Astrocyte (in vitro differentiated cells and primary cell): Measurements from ENCODE around the gene KRT78. TPM values are rescaled to one million over a fixed set of nuclear protein-coding genes. Genes with fewer than 3 reads are reported as not detected.

Source experiments
- DNase-seq: peaks from one replicate; pipeline ENCODE4 v3.0.0-alpha.2; 2010; ENCODE audit warnings: low read depth
- FAIRE-seq: peaks from 2 replicates; lab custom pipeline; 2011; peaks lifted over from hg19 to GRCh38; lab: Jason Lieb, UNC
- H2AFZ ChIP-seq: 2 replicates; pipeline ENCODE4 v1.6.0; 2012; ENCODE audit warnings: low read depth, low read length, inconsistent platforms
- H3K27ac ChIP-seq: 2 replicates; pipeline ENCODE4 v1.5.1; 2011; ENCODE audit warnings: low read depth, low read length, inconsistent platforms
- H3K27me3 ChIP-seq: 2 replicates; pipeline ENCODE4 v1.6.0; 2011; ENCODE audit warnings: low read length, inconsistent platforms; ENCODE audit not compliant: insufficient read depth
- H3K36me3 ChIP-seq: 2 replicates; pipeline ENCODE4 v1.5.1; 2011; ENCODE audit warnings: low read length, inconsistent platforms; ENCODE audit not compliant: insufficient read depth
- H3K4me1 ChIP-seq: 2 replicates; pipeline ENCODE4 v1.5.1; 2011; ENCODE audit warnings: low read length, inconsistent platforms; ENCODE audit not compliant: insufficient read depth
- H3K4me2 ChIP-seq: 2 replicates; pipeline ENCODE4 v1.6.0; 2012; ENCODE audit warnings: low read length, inconsistent platforms
- H3K4me3 ChIP-seq: 2 replicates; pipeline ENCODE4 v1.5.1; 2011; ENCODE audit warnings: low read depth, mild to moderate bottlenecking, low read length, inconsistent platforms; ENCODE audit not compliant: insufficient read depth
- H3K79me2 ChIP-seq: 2 replicates; pipeline ENCODE4 v1.6.0; 2012; ENCODE audit warnings: mild to moderate bottlenecking, low read length, inconsistent platforms; ENCODE audit not compliant: insufficient read depth
- H3K9ac ChIP-seq: 2 replicates; pipeline ENCODE4 v1.6.0; 2012; ENCODE audit warnings: mild to moderate bottlenecking, low read length, inconsistent platforms
- H3K9me3 ChIP-seq: 2 replicates; pipeline ENCODE4 v1.5.1; 2012; ENCODE audit warnings: low read depth, mild to moderate bottlenecking, low read length, inconsistent platforms; ENCODE audit not compliant: insufficient read depth
- H4K20me1 ChIP-seq: 2 replicates; pipeline ENCODE4 v1.6.0; 2012; ENCODE audit warnings: low read length, inconsistent platforms; ENCODE audit not compliant: insufficient read depth
- H3K27ac Mint-ChIP-seq: one replicate; pipeline ENCODE4 v1.8.0; 2021; ENCODE audit warnings: mild to moderate bottlenecking, mixed read lengths; ENCODE audit not compliant: unreplicated experiment
- H3K27me3 Mint-ChIP-seq: one replicate; pipeline ENCODE4 v1.8.0; 2021; ENCODE audit warnings: low read depth, mixed read lengths; ENCODE audit not compliant: unreplicated experiment
- H3K36me3 Mint-ChIP-seq: one replicate; pipeline ENCODE4 v1.8.0; 2021; ENCODE audit warnings: low read depth, mixed read lengths; ENCODE audit not compliant: unreplicated experiment
- H3K4me1 Mint-ChIP-seq: one replicate; pipeline ENCODE4 v1.8.0; 2021; ENCODE audit warnings: low read depth, mixed read lengths; ENCODE audit not compliant: unreplicated experiment
- H3K4me3 Mint-ChIP-seq: one replicate; pipeline ENCODE4 v1.8.0; 2021; ENCODE audit warnings: mild to moderate bottlenecking, moderate library complexity, mixed read lengths; ENCODE audit not compliant: unreplicated experiment
- H3K9me3 Mint-ChIP-seq: one replicate; pipeline ENCODE4 v1.8.0; 2021; ENCODE audit warnings: mild to moderate bottlenecking, mixed read lengths; ENCODE audit not compliant: unreplicated experiment
- EZH2 ChIP-seq: IDR thresholded peaks from 2 replicates; pipeline ENCODE4 v1.6.1; 2012; ENCODE audit warnings: mild to moderate bottlenecking, low read length, inconsistent platforms; ENCODE audit not compliant: insufficient read depth
- total RNA-seq: library from RNA; stranded (reverse); gene quantifications from 2 replicates; pipeline ENCODE4 v1.2.1, GENCODE V29; 2021
- TF ChIP-seq, protein P1 (sequence below): IDR thresholded peaks from 2 replicates; pipeline ENCODE4 v1.5.1; 2011; ENCODE audit warnings: low read depth, mild to moderate bottlenecking, inconsistent platforms, low read length, moderate library complexity; ENCODE audit not compliant: insufficient read depth

Gene KRT78
- total RNA-seq, 1 donor from 2014 or later: not detected

DNA sequence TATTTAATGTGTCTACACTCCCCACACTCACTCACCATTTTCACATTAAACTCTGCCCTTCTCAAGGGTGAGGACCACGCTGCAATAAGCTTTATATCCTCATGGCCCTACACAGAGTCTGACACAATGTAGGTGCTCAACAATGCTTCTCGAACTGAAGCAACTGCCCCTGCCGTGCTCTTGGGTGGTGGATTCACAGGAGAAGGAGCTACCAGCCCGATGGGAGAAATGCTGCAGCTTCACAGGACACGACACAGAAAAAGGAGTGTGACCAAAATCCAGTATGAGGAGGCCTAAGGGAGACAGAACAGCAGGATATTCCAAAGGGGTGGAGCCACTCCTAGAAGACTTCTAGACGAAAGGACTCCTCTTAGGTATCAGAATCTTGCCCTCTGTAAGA is 46.4 kb downstream of the KRT78 start:
- TF ChIP-seq, protein P1, sequence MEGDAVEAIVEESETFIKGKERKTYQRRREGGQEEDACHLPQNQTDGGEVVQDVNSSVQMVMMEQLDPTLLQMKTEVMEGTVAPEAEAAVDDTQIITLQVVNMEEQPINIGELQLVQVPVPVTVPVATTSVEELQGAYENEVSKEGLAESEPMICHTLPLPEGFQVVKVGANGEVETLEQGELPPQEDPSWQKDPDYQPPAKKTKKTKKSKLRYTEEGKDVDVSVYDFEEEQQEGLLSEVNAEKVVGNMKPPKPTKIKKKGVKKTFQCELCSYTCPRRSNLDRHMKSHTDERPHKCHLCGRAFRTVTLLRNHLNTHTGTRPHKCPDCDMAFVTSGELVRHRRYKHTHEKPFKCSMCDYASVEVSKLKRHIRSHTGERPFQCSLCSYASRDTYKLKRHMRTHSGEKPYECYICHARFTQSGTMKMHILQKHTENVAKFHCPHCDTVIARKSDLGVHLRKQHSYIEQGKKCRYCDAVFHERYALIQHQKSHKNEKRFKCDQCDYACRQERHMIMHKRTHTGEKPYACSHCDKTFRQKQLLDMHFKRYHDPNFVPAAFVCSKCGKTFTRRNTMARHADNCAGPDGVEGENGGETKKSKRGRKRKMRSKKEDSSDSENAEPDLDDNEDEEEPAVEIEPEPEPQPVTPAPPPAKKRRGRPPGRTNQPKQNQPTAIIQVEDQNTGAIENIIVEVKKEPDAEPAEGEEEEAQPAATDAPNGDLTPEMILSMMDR: no peak
- H3K4me1 ChIP-seq: peaks cover 7% of the 10 kb centered on the region
- DNase-seq: no peak
- H3K4me2 ChIP-seq: no peak overlapping the region
- Mint-ChIP-seq H3K4me3 (no peak overlapping the region), H3K27me3 (peaks cover 40% of the 10 kb centered on the region), H3K9me3 (peaks cover 4% of the 10 kb centered on the region), H3K27ac (no peak overlapping the region), H3K36me3 (no peaks in the 10 kb centered on the region), H3K4me1 (peaks cover 13% of the 10 kb centered on the region)
- H4K20me1 ChIP-seq: no peaks in the 10 kb centered on the region
- H2AFZ ChIP-seq: no peak overlapping the region
- no peaks in the 10 kb centered on the region for H3K9me3 ChIP-seq
- no peak for FAIRE-seq
- H3K9ac ChIP-seq: no peak overlapping the region
- no peaks in the 10 kb centered on the region for H3K79me2 ChIP-seq
- H3K36me3 ChIP-seq: no peaks in the 10 kb centered on the region
- peaks cover 18% of the 10 kb centered on the region for H3K27me3 ChIP-seq
- H3K27ac ChIP-seq: no peak overlapping the region
- H3K4me3 ChIP-seq: no peak overlapping the region

DNA sequence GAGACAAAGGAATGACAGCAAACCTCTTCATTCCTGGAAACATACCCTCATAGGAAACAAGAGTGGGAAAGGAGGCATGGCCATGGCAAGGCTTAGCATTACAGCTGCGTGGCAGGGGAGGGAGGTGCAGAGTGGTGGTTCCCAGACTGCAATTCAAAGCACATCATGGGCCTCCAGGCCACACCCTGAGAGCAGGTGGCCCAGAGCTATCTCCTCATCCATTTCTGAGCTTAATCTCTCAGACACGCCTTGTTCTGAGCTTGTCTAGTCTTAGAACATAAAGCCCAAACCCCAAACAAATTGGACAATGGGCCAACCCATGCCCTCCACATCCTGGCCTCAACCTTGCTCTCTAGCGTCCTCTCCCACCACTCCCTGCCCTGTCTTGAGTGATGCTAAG is 47.0 kb downstream of the KRT78 start:
- Histone ChIP-seq H3K27me3 (peaks cover 16% of the 10 kb centered on the region), H2AFZ (no peak overlapping the region), H3K4me1 (peaks cover 7% of the 10 kb centered on the region), H3K79me2 (no peaks in the 10 kb centered on the region), H3K27ac (no peak overlapping the region), H3K9ac (no peak overlapping the region), H3K36me3 (no peaks in the 10 kb centered on the region), H3K9me3 (no peaks in the 10 kb centered on the region), H4K20me1 (no peaks in the 10 kb centered on the region), H3K4me3 (no peak overlapping the region), H3K4me2 (no peak overlapping the region)
- Mint-ChIP-seq H3K4me1 (peaks cover 13% of the 10 kb centered on the region), H3K27me3 (peaks cover 35% of the 10 kb centered on the region), H3K27ac (no peak overlapping the region), H3K4me3 (no peak overlapping the region), H3K36me3 (no peaks in the 10 kb centered on the region), H3K9me3 (peaks cover 4% of the 10 kb centered on the region)
- DNase-seq: no peak
- TF ChIP-seq, protein P1: no peak
- TF ChIP-seq EZH2: no peak
- FAIRE-seq: no peak

DNA sequence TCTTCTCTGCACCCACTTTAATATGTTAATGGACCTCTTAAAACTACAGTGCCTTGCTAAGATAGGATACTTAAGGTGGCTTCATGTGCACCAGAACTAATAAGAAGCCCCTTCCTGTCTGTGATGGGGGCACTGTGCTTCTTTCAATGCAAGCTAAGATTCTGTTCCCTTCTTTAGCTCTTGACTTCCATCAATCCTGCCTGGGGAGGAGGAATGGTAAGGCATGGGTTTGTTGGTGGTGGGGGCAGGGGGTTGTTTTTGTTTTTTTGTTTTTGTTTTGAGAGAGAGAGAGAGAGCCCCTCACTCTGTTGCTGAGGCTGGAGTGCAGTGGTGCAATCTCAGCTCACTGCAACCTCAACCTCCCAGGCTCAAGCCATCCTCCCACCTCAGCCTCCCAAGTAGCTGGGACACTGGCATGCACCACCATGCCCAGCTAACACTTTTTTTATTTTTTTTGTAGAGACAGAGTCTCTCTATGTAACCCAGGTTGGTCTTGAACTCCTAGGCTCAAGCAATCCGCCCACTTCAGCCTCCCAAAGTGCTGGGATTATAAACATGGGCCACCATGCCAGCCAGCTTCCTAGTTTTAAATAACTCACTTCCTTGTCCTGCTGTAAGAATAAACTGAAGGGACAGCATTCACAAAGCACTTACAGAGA is 48.4 kb downstream of the KRT78 start:
- Histone ChIP-seq H3K27me3 (peaks cover 13% of the 10 kb centered on the region), H3K27ac (no peak overlapping the region), H2AFZ (no peak overlapping the region), H3K9ac (no peak overlapping the region), H3K4me1 (peaks cover 7% of the 10 kb centered on the region), H3K9me3 (no peaks in the 10 kb centered on the region), H3K79me2 (no peaks in the 10 kb centered on the region), H3K4me3 (no peak overlapping the region), H4K20me1 (no peaks in the 10 kb centered on the region), H3K4me2 (no peak overlapping the region), H3K36me3 (no peaks in the 10 kb centered on the region)
- Mint-ChIP-seq H3K27ac (no peak overlapping the region), H3K27me3 (peaks cover 27% of the 10 kb centered on the region), H3K36me3 (no peaks in the 10 kb centered on the region), H3K4me1 (peaks cover 13% of the 10 kb centered on the region), H3K4me3 (no peak overlapping the region), H3K9me3 (peaks cover 4% of the 10 kb centered on the region)
- no peak for DNase-seq
- TF ChIP-seq EZH2: no peak
- TF ChIP-seq, protein P1: no peak
- no peak for FAIRE-seq
